Spleen (tissue), 11 donors: ENCODE data around the gene PTPRM. TPM values are rescaled to one million over a fixed set of nuclear protein-coding genes. Genes with fewer than 3 reads are reported as not detected.

Source experiments
- DNase-seq: peaks from one replicate; pipeline ENCODE4 v3.0.0-alpha.2; 2020
- H3K27ac ChIP-seq, 8 donors: fragments of 200-600 bp; sonication (generic) in 7 of 8; 1 replicate in 4 of 8; 2 replicates in 4 of 8; pipeline versions ENCODE4 v1.5.0 to v1.8.0; 2016 to 2021; ENCODE audit warnings: inconsistent platforms in 4 of 8, mild to moderate bottlenecking in 4 of 8, moderate library complexity in 1 of 8
- H3K27me3 ChIP-seq, 7 donors: fragments of 200-600 bp; sonication (generic) in 6 of 7; replicated peaks in 1 of 7; 1 replicate in 4 of 7; 2 replicates in 3 of 7; pipeline versions ENCODE4 v1.5.0 to v1.8.0; 2016 to 2021; ENCODE audit warnings: inconsistent platforms in 3 of 7, mild to moderate bottlenecking in 1 of 7
- H3K36me3 ChIP-seq, 6 donors: fragments of 200-600 bp; sonication (generic) in 5 of 6; 1 replicate in 4 of 6; 2 replicates in 2 of 6; pipeline versions ENCODE4 v1.5.0 to v1.8.0; 2016 to 2021; ENCODE audit warnings: inconsistent platforms in 2 of 6
- H3K4me1 ChIP-seq, 6 donors: fragments of 200-600 bp; sonication (generic) in 5 of 6; 1 replicate in 3 of 6; 2 replicates in 3 of 6; pipeline versions ENCODE4 v1.5.0 to v1.8.0; 2016 to 2021; ENCODE audit warnings: inconsistent platforms in 3 of 6
- H3K4me3 ChIP-seq, 8 donors: fragments of 200-600 bp; sonication (generic) in 7 of 8; 1 replicate in 4 of 8; 2 replicates in 4 of 8; pipeline versions ENCODE4 v1.5.0 to v1.8.0; 2016 to 2021; ENCODE audit warnings: inconsistent platforms in 4 of 8, mild to moderate bottlenecking in 4 of 8, moderate library complexity in 2 of 8
- H3K9me3 ChIP-seq, 8 donors: fragments of 200-600 bp; sonication (generic) in 7 of 8; 1 replicate in 4 of 8; 2 replicates in 4 of 8; pipeline versions ENCODE4 v1.5.0 to v1.8.0; 2016 to 2021; ENCODE audit warnings: inconsistent platforms in 4 of 8
- POLR2A ChIP-seq, 3 donors: fragments of 450-650 bp; IDR thresholded peaks; one replicate each; pipeline ENCODE4 v1.5.1; 2017; ENCODE audit warnings: antibody characterized with exemption in 3 of 3, mild to moderate bottlenecking in 1 of 3
- POLR2AphosphoS5 ChIP-seq, 3 donors: sonication (generic); formaldehyde crosslinking; IDR thresholded peaks; one replicate each; pipeline ENCODE4 v1.5.1; 2017; ENCODE audit warnings: antibody characterized with exemption in 3 of 3
- WGBS, 5 donors: extraction: QIAGEN DNeasy Blood & Tissue Kit in 3 of 5; methylation state at CpG; one replicate each; pipeline versions ENCODE4 v1.1.5 to v1.1.7; 2013 to 2018; 5-methylcytosine and 5-hydroxymethylcytosine counted together
- intact Hi-C: fragments of 100-400 bp; cut with DNase I; formaldehyde crosslinking; loops from one replicate; pipeline ENCODE4 v1.15.0; 2023; ENCODE audit warnings: low total_unique reads
- polyA plus RNA-seq, 3 donors: library from polyadenylated mRNA; stranded (reverse); fragments of 200-250 nt; gene quantifications; one replicate each; pipeline ENCODE4 v1.2.1, GENCODE V29; 2013
- total RNA-seq, 7 donors: library from RNA; depleted of rRNA in 3 of 7; stranded (reverse); fragments of >200 nt in 3 of 7; fragmentation: NEBNext Ultra II Directional in 4 of 7; extraction: Animal tissue kit (Norgen Biotek cat#: 25700) in 4 of 7; gene quantifications; one replicate each; pipeline versions ENCODE4 v1.1.0 to v1.2.1, GENCODE V29; 2016 to 2021
- TF ChIP-seq, protein P1 (sequence below), 11 experiments: fragments of 200-600 bp in 7 of 11; fragments of 450-650 bp in 4 of 11; sonication (generic) in 4 of 11; IDR thresholded peaks in 8 of 11; conservative IDR thresholded peaks in 3 of 11; 1 replicate in 7 of 11; 2 replicates in 4 of 11; pipeline versions ENCODE4 v1.4.0 to v1.8.0; 2016 to 2021; ENCODE audit warnings: antibody characterized with exemption in 11 of 11, inconsistent platforms in 4 of 11, mild to moderate bottlenecking in 1 of 11
- donor health status: healthy with polysubstance abuse.
- donor health status: DM: no; HTN: no; CAD: no; lungs with moderate emphysema.
- donor health status: DM: no; HTN: no; CAD: no.
- donor health status: Bipolar disorder and iron deficiency.
- donor health status: healthy.
- donor health status: DM: no; HTN: no; CAD: no.
- donor health status: DM: yes; HTN: yes; CAD: no.

PTPRM gene
- total and polyA plus RNA-seq, 10 donors: 23.5 to 97.8 (median 62.8) TPM

DNA sequence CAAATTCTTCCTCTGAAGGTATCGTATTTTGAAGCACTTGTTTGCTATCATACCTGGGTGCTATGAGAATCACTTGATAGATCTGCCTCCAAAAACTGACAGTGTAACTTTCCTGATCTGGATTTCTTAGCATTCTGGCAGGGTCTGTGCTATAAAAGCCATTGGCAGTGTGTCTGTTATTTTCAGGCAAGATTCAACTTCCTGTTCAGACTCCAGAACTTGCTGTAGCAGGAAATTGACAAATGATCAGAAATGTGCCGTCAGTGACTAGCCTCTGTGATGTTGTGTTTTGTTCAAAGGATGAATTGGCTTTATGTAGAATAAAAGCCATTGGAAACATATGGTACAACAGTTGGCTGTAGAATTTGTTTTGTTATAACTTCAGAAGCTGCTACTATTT is 273.3 kb downstream of the PTPRM start:
- 26 to 38% (median 34%) methylated on average over 2 of the region's 2 CpGs for WGBS, 5 donors
- Histone ChIP-seq H3K27ac (no peak overlapping the region), H3K36me3 (no peaks in the 10 kb centered on the region), H3K4me3 (no peak overlapping the region), H3K9me3 (peaks cover 0 to 31% (median 15%) of the 10 kb centered on the region in 8 donors), H3K27me3 (no peaks in the 10 kb centered on the region), H3K4me1 (peaks cover 0 to 10% (median 3%) of the 10 kb centered on the region in 6 donors)
- DNase-seq: no peak
- intact Hi-C loops: no loop called here
- no peak for TF ChIP-seq POLR2AphosphoS5 (IDR thresholded peaks at IDR 0.05)
- TF ChIP-seq POLR2A (IDR thresholded peaks at IDR 0.05): no peak
- TF ChIP-seq, protein P1, sequence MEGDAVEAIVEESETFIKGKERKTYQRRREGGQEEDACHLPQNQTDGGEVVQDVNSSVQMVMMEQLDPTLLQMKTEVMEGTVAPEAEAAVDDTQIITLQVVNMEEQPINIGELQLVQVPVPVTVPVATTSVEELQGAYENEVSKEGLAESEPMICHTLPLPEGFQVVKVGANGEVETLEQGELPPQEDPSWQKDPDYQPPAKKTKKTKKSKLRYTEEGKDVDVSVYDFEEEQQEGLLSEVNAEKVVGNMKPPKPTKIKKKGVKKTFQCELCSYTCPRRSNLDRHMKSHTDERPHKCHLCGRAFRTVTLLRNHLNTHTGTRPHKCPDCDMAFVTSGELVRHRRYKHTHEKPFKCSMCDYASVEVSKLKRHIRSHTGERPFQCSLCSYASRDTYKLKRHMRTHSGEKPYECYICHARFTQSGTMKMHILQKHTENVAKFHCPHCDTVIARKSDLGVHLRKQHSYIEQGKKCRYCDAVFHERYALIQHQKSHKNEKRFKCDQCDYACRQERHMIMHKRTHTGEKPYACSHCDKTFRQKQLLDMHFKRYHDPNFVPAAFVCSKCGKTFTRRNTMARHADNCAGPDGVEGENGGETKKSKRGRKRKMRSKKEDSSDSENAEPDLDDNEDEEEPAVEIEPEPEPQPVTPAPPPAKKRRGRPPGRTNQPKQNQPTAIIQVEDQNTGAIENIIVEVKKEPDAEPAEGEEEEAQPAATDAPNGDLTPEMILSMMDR (IDR thresholded peaks at IDR 0.05 in 8 of 11, conservative IDR thresholded peaks at IDR 0.05 in 3 of 11): no peak

- DNase-seq: no peak
- intact Hi-C loops: no loop called here
- WGBS, 5 donors: 79 to 100% (median 92%) methylated on average over 2 of the region's 2 CpGs
- H3K36me3 ChIP-seq: no peaks in the 10 kb centered on the region
- no peak overlapping the region for H3K27ac ChIP-seq
- no peak overlapping the region for H3K4me3 ChIP-seq
- no peaks in the 10 kb centered on the region for H3K27me3 ChIP-seq
- H3K4me1 ChIP-seq: peaks cover 0 to 10% (median 3%) of the 10 kb centered on the region in 6 donors
- peaks cover 0 to 21% (median 14%) of the 10 kb centered on the region in 8 donors for H3K9me3 ChIP-seq
- TF ChIP-seq, protein P1 (IDR thresholded peaks at IDR 0.05 in 8 of 11, conservative IDR thresholded peaks at IDR 0.05 in 3 of 11): no peak
- TF ChIP-seq POLR2AphosphoS5 (IDR thresholded peaks at IDR 0.05) (no peak), POLR2A (IDR thresholded peaks at IDR 0.05) (no peak)
Measured at GRCh38 chr18:7844017-7844416, 276.9 kb downstream of the PTPRM start.

DNA sequence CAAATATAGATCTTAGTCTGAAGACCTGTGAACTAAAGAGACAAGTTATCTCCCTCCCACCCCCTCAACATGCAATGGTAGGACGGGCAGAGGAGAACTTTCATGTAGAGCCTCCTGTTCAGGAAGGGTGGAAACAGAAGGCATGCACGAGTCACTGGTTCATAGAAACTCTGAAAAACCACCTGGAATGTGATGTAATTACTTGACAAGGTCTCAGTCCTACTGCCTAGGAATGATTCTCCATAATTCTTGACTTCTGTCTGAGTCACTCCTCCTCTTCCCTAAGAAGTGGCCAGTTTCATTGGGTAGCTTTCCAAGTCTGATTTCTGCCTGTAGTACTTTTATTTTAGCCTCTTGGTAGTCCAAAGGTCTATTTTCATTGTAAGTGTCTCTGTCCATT is 277.3 kb downstream of the PTPRM start:
- Histone ChIP-seq H3K27me3 (no peaks in the 10 kb centered on the region), H3K9me3 (peaks cover 0 to 21% (median 14%) of the 10 kb centered on the region in 8 donors), H3K4me1 (peaks cover 0 to 10% (median 3%) of the 10 kb centered on the region in 6 donors), H3K27ac (no peak overlapping the region), H3K36me3 (no peaks in the 10 kb centered on the region), H3K4me3 (no peak overlapping the region)
- 59 to 92% (median 69%) methylated on average over 2 of the region's 2 CpGs for WGBS, 5 donors
- intact Hi-C loops: no loop called here
- no peak for TF ChIP-seq POLR2AphosphoS5 (IDR thresholded peaks at IDR 0.05)
- TF ChIP-seq, protein P1 (IDR thresholded peaks at IDR 0.05 in 8 of 11, conservative IDR thresholded peaks at IDR 0.05 in 3 of 11): no peak
- no peak for DNase-seq

- no peak for TF ChIP-seq POLR2AphosphoS5 (IDR thresholded peaks at IDR 0.05)
- no peak for TF ChIP-seq POLR2A (IDR thresholded peaks at IDR 0.05)
- TF ChIP-seq, protein P1 (IDR thresholded peaks at IDR 0.05 in 8 of 11, conservative IDR thresholded peaks at IDR 0.05 in 3 of 11): no peak
- Histone ChIP-seq H3K9me3 (peaks cover 0 to 27% (median 15%) of the 10 kb centered on the region in 8 donors), H3K27me3 (no peaks in the 10 kb centered on the region), H3K4me1 (no peaks in the 10 kb centered on the region), H3K36me3 (no peaks in the 10 kb centered on the region), H3K27ac (no peak overlapping the region), H3K4me3 (no peak overlapping the region)
- no peak for DNase-seq
- intact Hi-C loops: no loop called here
- WGBS, 5 donors: 75 to 95% (median 81%) methylated on average over 4 of the region's 4 CpGs
Measured at GRCh38 chr18:7846335-7846734, 279.2 kb downstream of the PTPRM start.
